Left cardiac atrium (tissue), 4 donors: Measurements from ENCODE around the gene SNX13. TPM values are rescaled to one million over a fixed set of nuclear protein-coding genes. Genes with fewer than 3 reads are reported as not detected.
A peak's percentile ranks its signal among the peaks of the same experiment; 100 is the strongest.

Experiments used
- ATAC-seq, 2 donors: fragments of 200-7000 bp; cut with Tn5 transposase; one replicate each; pipeline ENCODE4 v1.9.1; 2020; ENCODE audit warnings: mild to moderate bottlenecking in 2 of 2, moderate library complexity in 2 of 2
- DNase-seq: peaks from one replicate; pipeline ENCODE4 v3.0.0-alpha.2; 2020
- intact Hi-C, 2 donors: fragments of 100-400 bp; cut with DNase I; formaldehyde crosslinking; loops; one replicate each; pipeline versions ENCODE4 v1.14.1 to v1.15.1; 2022 to 2023
- total RNA-seq, 2 donors: library from RNA; stranded (reverse); fragmentation: NEBNext Ultra II Directional; extraction: Animal tissue kit (Norgen Biotek cat#: 25700); gene quantifications; one replicate each; pipeline ENCODE4 v1.2.1, GENCODE V29; 2021
- donor health status: DM: no; HTN: yes; CAD: no.
- donor health status: DM: no; HTN: yes; CAD: no; lungs with severe emphysema.
- donor health status: DM: yes; HTN: yes; CAD: no.
- donor health status: Dilated cardiomyopathy.

The SNX13 gene
- total RNA-seq, 2 donors from 2014 or later: 38.0 to 46.4 TPM

GRCh38 chr7:17948526-17949238 lies 8.4 kb upstream of the SNX13 start:
- intact Hi-C loops: no loop called here
- DNase-seq (no peak), ATAC-seq (no peak)

- intact Hi-C loops: no loop called here
- no peak for DNase-seq
- no peak for ATAC-seq
Observed at GRCh38 chr7:17947620-17948019, 7.3 kb upstream of the SNX13 start.

- ATAC-seq: no peak
- intact Hi-C loops: no loop called here
- no peak for DNase-seq
Observed at GRCh38 chr7:17946591-17946990, 6.3 kb upstream of the SNX13 start.

GRCh38 chr7:17944720-17945119 lies 4.4 kb upstream of the SNX13 start:
- DNase-seq (no peak), ATAC-seq (no peak)
- intact Hi-C loops: no loop called here

- intact Hi-C loops: no loop called here
- ATAC-seq (no peak), DNase-seq (no peak)
Observed at GRCh38 chr7:17943006-17943405, 2.7 kb upstream of the SNX13 start.

- DNase-seq (no peak), ATAC-seq (no peak)
- intact Hi-C loops: no loop called here
Observed at GRCh38 chr7:17942231-17942630, 1.9 kb upstream of the SNX13 start.

- no peak for DNase-seq
- peak in 1 of 2 donors; percentile 2 for ATAC-seq
- intact Hi-C loops: no loop called here
Observed at GRCh38 chr7:17940951-17941431, 697 bp upstream of the SNX13 start.

GRCh38 chr7:17939606-17940301 lies 540 bp downstream of the SNX13 start:
- peak; percentile 44 for DNase-seq
- peak; percentile 62 to 72 for ATAC-seq
- intact Hi-C loops: no loop called here

GRCh38 chr7:17939211-17939605 lies 1.1 kb downstream of the SNX13 start:
- DNase-seq (no peak), ATAC-seq (peak in 1 of 2 donors; percentile 10)
- intact Hi-C loops: no loop called here

GRCh38 chr7:17937506-17938120 lies 2.7 kb downstream of the SNX13 start:
- ATAC-seq (no peak), DNase-seq (no peak)
- intact Hi-C loops: no loop called here

- intact Hi-C loops: no loop called here
- DNase-seq (no peak), ATAC-seq (no peak)
Observed at GRCh38 chr7:17936321-17936720, 4.0 kb downstream of the SNX13 start.

GRCh38 chr7:17934612-17935240 lies 5.6 kb downstream of the SNX13 start:
- no peak for DNase-seq
- intact Hi-C loops: no loop called here
- no peak for ATAC-seq

GRCh38 chr7:17934094-17934493 lies 6.2 kb downstream of the SNX13 start:
- DNase-seq (no peak), ATAC-seq (no peak)
- intact Hi-C loops: no loop called here

- ATAC-seq: peak; percentile 50 to 71
- intact Hi-C loops: no loop called here
- no peak for DNase-seq
Observed at GRCh38 chr7:17932770-17933169, 7.5 kb downstream of the SNX13 start.

- ATAC-seq: peak in 1 of 2 donors; percentile 35
- intact Hi-C loops: no loop called here
- DNase-seq: no peak
Observed at GRCh38 chr7:17931069-17931468, 9.2 kb downstream of the SNX13 start.

- ATAC-seq (peak in 1 of 2 donors; percentile 40), DNase-seq (no peak)
- intact Hi-C loops: no loop called here
Observed at GRCh38 chr7:17930546-17930945, 9.7 kb downstream of the SNX13 start.

- no peak for DNase-seq
- intact Hi-C loops: no loop called here
- no peak for ATAC-seq
Observed at GRCh38 chr7:17929647-17930395, 10.5 kb downstream of the SNX13 start.

- ATAC-seq: no peak
- intact Hi-C loops: no loop called here
- no peak for DNase-seq
Observed at GRCh38 chr7:17928055-17928454, 12.2 kb downstream of the SNX13 start.

- no peak for DNase-seq
- intact Hi-C loops: no loop called here
- no peak for ATAC-seq
Observed at GRCh38 chr7:17921857-17922416, 18.4 kb downstream of the SNX13 start.
